HepG2 (cell line): ENCODE data around the gene DSCAM. TPM values are rescaled to one million over a fixed set of nuclear protein-coding genes. Genes with fewer than 3 reads are reported as not detected.

Experiments used
- ATAC-seq: fragments of 200-7000 bp; cut with Tn5 transposase; 3 replicates; pipeline ENCODE4 v1.9.1; 2020; ENCODE audit warnings: mild to moderate bottlenecking, moderate library complexity
- BruUV-seq: library from RNA; stranded (reverse); fragments of 400-500 nt; replicated peaks from 2 replicates; lab custom pipeline; 2021; lab: Mats Ljungman, UMichigan
- CTCF ChIA-PET: fragments of 300-600 bp; formaldehyde crosslinking; extraction: SDS; loops from one replicate; lab custom pipeline; 2021; ENCODE audit warnings: low total read pairs, inconsistent platforms, low intra/inter-chr PET ratio; lab: Yijun Ruan, JAX
- POLR2A ChIA-PET: fragments of 350-600 bp; sonication (Branson Sonifier 250); formaldehyde crosslinking; loops from one replicate; lab custom pipeline; 2020; ENCODE audit warnings: antibody characterized with exemption, inconsistent platforms; lab: Yijun Ruan, JAX
- DNase-seq: peaks from one replicate; pipeline ENCODE4 v3.0.0-alpha.2; 2015; ENCODE audit warnings: low spot score
- FAIRE-seq: peaks from 3 replicates; lab custom pipeline; 2011; peaks lifted over from hg19 to GRCh38; lab: Jason Lieb, UNC
- H2AFZ ChIP-seq: one replicate; pipeline ENCODE4 v1.6.1; 2011; ENCODE audit warnings: low read length, inconsistent platforms
- H3K27ac ChIP-seq: fragments of 300-600 bp; 3 replicates; pipeline ENCODE4 v1.8.0; 2011; ENCODE audit warnings: mixed run types, mild to moderate bottlenecking, mixed read lengths, low read length, inconsistent platforms; ENCODE audit not compliant: insufficient read depth; ENCODE audit errors: extremely low read length
- H3K27me3 ChIP-seq, 2 experiments: fragments of 200-600 bp in 1 of 2; 2 replicates in 1 of 2; 3 replicates in 1 of 2; pipeline versions ENCODE4 v1.6.0 to v1.8.0; 2011; ENCODE audit warnings: low read length in 2 of 2, mild to moderate bottlenecking in 2 of 2, moderate library complexity in 2 of 2, inconsistent platforms in 1 of 2; ENCODE audit not compliant: insufficient read depth in 2 of 2, control insufficient read depth in 1 of 2
- H3K36me3 ChIP-seq, 2 experiments: fragments of 200-600 bp in 1 of 2; replicated peaks in 1 of 2; 2 replicates in 1 of 2; 3 replicates in 1 of 2; pipeline versions ENCODE4 v1.5.1 to v1.8.0; 2011; ENCODE audit warnings: low read length in 2 of 2, inconsistent platforms in 1 of 2; ENCODE audit not compliant: insufficient read depth in 2 of 2, control insufficient read depth in 1 of 2
- H3K4me1 ChIP-seq: 2 replicates; pipeline ENCODE4 v1.5.1; 2012; ENCODE audit warnings: low read length, inconsistent platforms; ENCODE audit not compliant: insufficient read depth
- H3K4me2 ChIP-seq: 2 replicates; pipeline ENCODE4 v1.6.0; 2011; ENCODE audit warnings: low read depth, low read length, inconsistent platforms
- H3K4me3 ChIP-seq, 3 experiments: fragments of 200-600 bp in 1 of 3; sonication (generic), shearing (Covaris generic) in 1 of 3; replicated peaks in 1 of 3; 2 replicates each; pipeline ENCODE4 v1.5.1; 2011 to 2016; ENCODE audit warnings: low read length in 3 of 3, inconsistent platforms in 2 of 3, low read depth in 2 of 3, mild to moderate bottlenecking in 2 of 3, control low read depth in 1 of 3, mixed read lengths in 1 of 3; ENCODE audit not compliant: insufficient read depth in 1 of 3
- H3K79me2 ChIP-seq: one replicate; pipeline ENCODE4 v1.6.1; 2011; ENCODE audit warnings: low read length, inconsistent platforms; ENCODE audit not compliant: insufficient read depth
- H3K9ac ChIP-seq: 2 replicates; pipeline ENCODE4 v1.6.0; 2011; ENCODE audit warnings: mild to moderate bottlenecking, low read depth, low read length, inconsistent platforms; ENCODE audit not compliant: insufficient read depth
- H3K9me3 ChIP-seq: 2 replicates; pipeline ENCODE4 v1.5.1; 2012; ENCODE audit warnings: mild to moderate bottlenecking, low read length
- H4K20me1 ChIP-seq: 2 replicates; pipeline ENCODE4 v1.6.0; 2011; ENCODE audit warnings: inconsistent platforms, mild to moderate bottlenecking, low read length, moderate library complexity; ENCODE audit not compliant: insufficient read depth
- ELF1 ChIP-seq: sonication (generic); formaldehyde crosslinking; IDR thresholded peaks from 2 replicates; pipeline ENCODE4 v1.4.0; 2020; ENCODE audit warnings: missing genetic modification reagents
- KLF11 ChIP-seq: IDR thresholded peaks from 2 replicates; pipeline ENCODE4 v1.6.1; 2016; ENCODE audit warnings: missing compliant biosample characterization
- POLR2G ChIP-seq: fragments of 200-400 bp; formaldehyde crosslinking; IDR thresholded peaks from 2 replicates; pipeline ENCODE4 v1.6.1; 2018; ENCODE audit warnings: mild to moderate bottlenecking, low read depth, low read length, moderate library complexity
- TOPORS ChIP-seq: sonication (generic); formaldehyde crosslinking; IDR thresholded peaks from 2 replicates; pipeline ENCODE4 v1.8.0; 2023; ENCODE audit warnings: mild to moderate bottlenecking, missing genetic modification reagents
- ZNF501 ChIP-seq: sonication (generic); formaldehyde crosslinking; IDR thresholded peaks from 2 replicates; pipeline ENCODE4 v1.5.1; 2020; ENCODE audit warnings: mild to moderate bottlenecking, moderate library complexity, missing genetic modification reagents
- WGBS: methylation state at CpG from one replicate; pipeline ENCODE4 v1.1.6; 2017; ENCODE audit warnings: low lambda C conversion rate; 5-methylcytosine and 5-hydroxymethylcytosine counted together
- in situ Hi-C: cut with HindIII; loops from 2 replicates; pipeline ENCODE4 v1.10.0; 2017; ENCODE audit warnings: low pct_unique_long_range_greater_than_20kb; ENCODE audit not compliant: extremely low pct_ligation_motif_present
- intact Hi-C: fragments of 100-400 bp; cut with micrococcal nuclease; formaldehyde crosslinking; loops from one replicate; pipeline ENCODE4 v1.10.0; 2022; ENCODE audit not compliant: unreplicated experiment
- polyA plus RNA-seq, 8 experiments: library from polyadenylated mRNA; depleted of rRNA in 3 of 8; stranded (reverse) in 7 of 8; unstranded in 1 of 8; fragments of >200 nt; fragmentation: Illumina TruSeq in 4 of 8; extraction: Trizol in 4 of 8; gene quantifications; 2 replicates each; pipeline versions ENCODE4 v1.2.1 to v1.2.3, GENCODE V29; 2011 to 2016; ENCODE audit warnings: low read depth in 4 of 8, missing spikeins in 1 of 8, mixed read lengths in 1 of 8; ENCODE audit not compliant: insufficient read depth in 1 of 8
- total RNA-seq, 5 experiments: library from RNA; depleted of rRNA; stranded (reverse); fragments of >200 nt; fragmentation: Illumina TruSeq; extraction: Trizol; gene quantifications; 2 replicates each; pipeline ENCODE4 v1.2.3, GENCODE V29; 2016; ENCODE audit warnings: low read depth in 1 of 5
- TF ChIP-seq, protein P1 (sequence below): IDR thresholded peaks from 2 replicates; pipeline ENCODE4 v1.6.1; 2016; ENCODE audit warnings: missing compliant biosample characterization, missing genetic modification reagents, borderline replicate concordance
- TF ChIP-seq, protein P2 (sequence below): sonication (generic); formaldehyde crosslinking; IDR thresholded peaks from 2 replicates; pipeline ENCODE4 v1.9.0; 2021; ENCODE audit warnings: missing genetic modification reagents, borderline replicate concordance
- TF ChIP-seq, protein P3 (sequence below): sonication (generic); formaldehyde crosslinking; IDR thresholded peaks from 2 replicates; pipeline ENCODE4 v1.8.0; 2022; ENCODE audit warnings: missing genetic modification reagents, mild to moderate bottlenecking, moderate library complexity, borderline replicate concordance

DSCAM gene
- total and polyA plus RNA-seq, 2 of the 13 experiments (the other 11 are each of a cell fraction or from before 2014, with no cell fraction given): not detected

DNA sequence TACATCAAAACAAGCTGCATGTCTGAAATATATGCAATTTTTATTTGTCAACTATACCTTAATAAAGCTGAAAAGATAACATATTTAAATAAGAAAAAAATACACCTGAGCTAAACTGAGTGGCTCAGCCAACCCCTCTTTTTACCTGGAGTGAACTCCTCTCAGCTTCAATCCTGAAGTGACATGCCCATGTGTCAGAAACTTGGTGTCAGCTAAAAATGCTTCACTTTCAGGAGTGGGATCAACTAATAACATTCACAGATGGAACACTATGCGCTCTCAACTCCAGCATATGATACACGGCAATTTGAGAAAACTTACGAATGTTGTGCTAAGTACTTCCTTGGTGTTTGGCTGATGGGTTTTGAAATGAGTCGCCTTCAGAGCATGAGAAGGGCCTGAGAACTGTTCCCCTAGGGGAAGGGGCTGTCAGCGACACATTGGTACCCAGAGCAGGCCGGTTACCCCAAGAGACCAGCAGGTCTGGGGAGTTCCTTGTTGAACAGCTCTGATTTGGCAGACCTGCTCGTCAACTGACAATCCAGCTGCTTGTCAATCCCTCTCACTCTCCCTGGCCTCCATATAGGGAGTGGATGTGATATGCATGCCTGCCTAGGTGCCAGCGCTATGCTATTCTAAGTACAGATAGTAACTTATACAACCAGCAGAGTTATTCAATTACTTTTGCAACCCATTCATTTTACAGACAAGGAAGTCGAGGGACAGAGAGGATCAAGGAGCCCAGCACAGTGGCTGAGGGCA, 712.0 kb downstream of the DSCAM start:
- Histone ChIP-seq H3K36me3 (no peaks in the 10 kb centered on the region), H4K20me1 (no peaks in the 10 kb centered on the region), H3K79me2 (no peaks in the 10 kb centered on the region), H3K27ac (no peak overlapping the region), H3K9ac (no peak overlapping the region), H2AFZ (no peak overlapping the region), H3K9me3 (peaks cover 58% of the 10 kb centered on the region), H3K4me1 (no peaks in the 10 kb centered on the region), H3K27me3 (no peaks in the 10 kb centered on the region; a peak in 1 of 5 replicates), H3K4me3 (no peak overlapping the region), H3K4me2 (no peak overlapping the region)
- DNase-seq: no peak
- FAIRE-seq: no peak
- ChIA-PET CTCF (no interaction called here), POLR2A (no interaction called here)
- ATAC-seq: no peak
- TF ChIP-seq KLF11 (CRISPR knock-in tag) (no peak), ELF1 (no peak), ZNF501 (no peak), TOPORS (CRISPR knock-in tag) (no peak), POLR2G (no peak)
- TF ChIP-seq, protein P1, sequence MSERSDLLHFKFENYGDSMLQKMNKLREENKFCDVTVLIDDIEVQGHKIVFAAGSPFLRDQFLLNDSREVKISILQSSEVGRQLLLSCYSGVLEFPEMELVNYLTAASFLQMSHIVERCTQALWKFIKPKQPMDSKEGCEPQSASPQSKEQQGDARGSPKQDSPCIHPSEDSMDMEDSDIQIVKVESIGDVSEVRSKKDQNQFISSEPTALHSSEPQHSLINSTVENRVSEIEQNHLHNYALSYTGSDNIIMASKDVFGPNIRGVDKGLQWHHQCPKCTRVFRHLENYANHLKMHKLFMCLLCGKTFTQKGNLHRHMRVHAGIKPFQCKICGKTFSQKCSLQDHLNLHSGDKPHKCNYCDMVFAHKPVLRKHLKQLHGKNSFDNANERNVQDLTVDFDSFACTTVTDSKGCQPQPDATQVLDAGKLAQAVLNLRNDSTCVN (CRISPR knock-in tag): no peak
- TF ChIP-seq, protein P2, sequence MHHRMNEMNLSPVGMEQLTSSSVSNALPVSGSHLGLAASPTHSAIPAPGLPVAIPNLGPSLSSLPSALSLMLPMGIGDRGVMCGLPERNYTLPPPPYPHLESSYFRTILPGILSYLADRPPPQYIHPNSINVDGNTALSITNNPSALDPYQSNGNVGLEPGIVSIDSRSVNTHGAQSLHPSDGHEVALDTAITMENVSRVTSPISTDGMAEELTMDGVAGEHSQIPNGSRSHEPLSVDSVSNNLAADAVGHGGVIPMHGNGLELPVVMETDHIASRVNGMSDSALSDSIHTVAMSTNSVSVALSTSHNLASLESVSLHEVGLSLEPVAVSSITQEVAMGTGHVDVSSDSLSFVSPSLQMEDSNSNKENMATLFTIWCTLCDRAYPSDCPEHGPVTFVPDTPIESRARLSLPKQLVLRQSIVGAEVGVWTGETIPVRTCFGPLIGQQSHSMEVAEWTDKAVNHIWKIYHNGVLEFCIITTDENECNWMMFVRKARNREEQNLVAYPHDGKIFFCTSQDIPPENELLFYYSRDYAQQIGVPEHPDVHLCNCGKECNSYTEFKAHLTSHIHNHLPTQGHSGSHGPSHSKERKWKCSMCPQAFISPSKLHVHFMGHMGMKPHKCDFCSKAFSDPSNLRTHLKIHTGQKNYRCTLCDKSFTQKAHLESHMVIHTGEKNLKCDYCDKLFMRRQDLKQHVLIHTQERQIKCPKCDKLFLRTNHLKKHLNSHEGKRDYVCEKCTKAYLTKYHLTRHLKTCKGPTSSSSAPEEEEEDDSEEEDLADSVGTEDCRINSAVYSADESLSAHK (CRISPR knock-in tag): no peak
- TF ChIP-seq, protein P3, sequence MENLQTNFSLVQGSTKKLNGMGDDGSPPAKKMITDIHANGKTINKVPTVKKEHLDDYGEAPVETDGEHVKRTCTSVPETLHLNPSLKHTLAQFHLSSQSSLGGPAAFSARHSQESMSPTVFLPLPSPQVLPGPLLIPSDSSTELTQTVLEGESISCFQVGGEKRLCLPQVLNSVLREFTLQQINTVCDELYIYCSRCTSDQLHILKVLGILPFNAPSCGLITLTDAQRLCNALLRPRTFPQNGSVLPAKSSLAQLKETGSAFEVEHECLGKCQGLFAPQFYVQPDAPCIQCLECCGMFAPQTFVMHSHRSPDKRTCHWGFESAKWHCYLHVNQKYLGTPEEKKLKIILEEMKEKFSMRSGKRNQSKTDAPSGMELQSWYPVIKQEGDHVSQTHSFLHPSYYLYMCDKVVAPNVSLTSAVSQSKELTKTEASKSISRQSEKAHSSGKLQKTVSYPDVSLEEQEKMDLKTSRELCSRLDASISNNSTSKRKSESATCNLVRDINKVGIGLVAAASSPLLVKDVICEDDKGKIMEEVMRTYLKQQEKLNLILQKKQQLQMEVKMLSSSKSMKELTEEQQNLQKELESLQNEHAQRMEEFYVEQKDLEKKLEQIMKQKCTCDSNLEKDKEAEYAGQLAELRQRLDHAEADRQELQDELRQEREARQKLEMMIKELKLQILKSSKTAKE (CRISPR knock-in tag): no peak
- in situ Hi-C loops (no loop called here), intact Hi-C loops (no loop called here)
- 57% methylated on average over 6 of the region's 9 CpGs for WGBS
- BruUV-seq: no TSS peak
